Spleen (tissue), 11 donors: ENCODE data around the gene ODAPH. TPM values are rescaled to one million over a fixed set of nuclear protein-coding genes. Genes with fewer than 3 reads are reported as not detected.
A peak's percentile ranks its signal among the peaks of the same experiment; 100 is the strongest.

Experiments
- DNase-seq: peaks from one replicate; pipeline ENCODE4 v3.0.0-alpha.2; 2020
- H3K27ac ChIP-seq, 8 donors: fragments of 200-600 bp; sonication (generic) in 7 of 8; 1 replicate in 4 of 8; 2 replicates in 4 of 8; pipeline versions ENCODE4 v1.5.0 to v1.8.0; 2016 to 2021; ENCODE audit warnings: inconsistent platforms in 4 of 8, mild to moderate bottlenecking in 4 of 8, moderate library complexity in 1 of 8
- H3K27me3 ChIP-seq, 7 donors: fragments of 200-600 bp; sonication (generic) in 6 of 7; replicated peaks in 1 of 7; 1 replicate in 4 of 7; 2 replicates in 3 of 7; pipeline versions ENCODE4 v1.5.0 to v1.8.0; 2016 to 2021; ENCODE audit warnings: inconsistent platforms in 3 of 7, mild to moderate bottlenecking in 1 of 7
- H3K36me3 ChIP-seq, 6 donors: fragments of 200-600 bp; sonication (generic) in 5 of 6; 1 replicate in 4 of 6; 2 replicates in 2 of 6; pipeline versions ENCODE4 v1.5.0 to v1.8.0; 2016 to 2021; ENCODE audit warnings: inconsistent platforms in 2 of 6
- H3K4me1 ChIP-seq, 6 donors: fragments of 200-600 bp; sonication (generic) in 5 of 6; 1 replicate in 3 of 6; 2 replicates in 3 of 6; pipeline versions ENCODE4 v1.5.0 to v1.8.0; 2016 to 2021; ENCODE audit warnings: inconsistent platforms in 3 of 6
- H3K4me3 ChIP-seq, 8 donors: fragments of 200-600 bp; sonication (generic) in 7 of 8; 1 replicate in 4 of 8; 2 replicates in 4 of 8; pipeline versions ENCODE4 v1.5.0 to v1.8.0; 2016 to 2021; ENCODE audit warnings: inconsistent platforms in 4 of 8, mild to moderate bottlenecking in 4 of 8, moderate library complexity in 2 of 8
- H3K9me3 ChIP-seq, 8 donors: fragments of 200-600 bp; sonication (generic) in 7 of 8; 1 replicate in 4 of 8; 2 replicates in 4 of 8; pipeline versions ENCODE4 v1.5.0 to v1.8.0; 2016 to 2021; ENCODE audit warnings: inconsistent platforms in 4 of 8
- CTCF ChIP-seq, 11 experiments: fragments of 200-600 bp in 7 of 11; fragments of 450-650 bp in 4 of 11; sonication (generic) in 4 of 11; IDR thresholded peaks in 8 of 11; conservative IDR thresholded peaks in 3 of 11; 1 replicate in 7 of 11; 2 replicates in 4 of 11; pipeline versions ENCODE4 v1.4.0 to v1.8.0; 2016 to 2021; ENCODE audit warnings: antibody characterized with exemption in 11 of 11, inconsistent platforms in 4 of 11, mild to moderate bottlenecking in 1 of 11
- POLR2A ChIP-seq, 3 donors: fragments of 450-650 bp; IDR thresholded peaks; one replicate each; pipeline ENCODE4 v1.5.1; 2017; ENCODE audit warnings: antibody characterized with exemption in 3 of 3, mild to moderate bottlenecking in 1 of 3
- POLR2AphosphoS5 ChIP-seq, 3 donors: sonication (generic); formaldehyde crosslinking; IDR thresholded peaks; one replicate each; pipeline ENCODE4 v1.5.1; 2017; ENCODE audit warnings: antibody characterized with exemption in 3 of 3
- WGBS, 5 donors: extraction: QIAGEN DNeasy Blood & Tissue Kit in 3 of 5; methylation state at CpG; one replicate each; pipeline versions ENCODE4 v1.1.5 to v1.1.7; 2013 to 2018; 5-methylcytosine and 5-hydroxymethylcytosine counted together
- intact Hi-C: fragments of 100-400 bp; cut with DNase I; formaldehyde crosslinking; loops from one replicate; pipeline ENCODE4 v1.15.0; 2023; ENCODE audit warnings: low total_unique reads
- polyA plus RNA-seq, 3 donors: library from polyadenylated mRNA; stranded (reverse); fragments of 200-250 nt; gene quantifications; one replicate each; pipeline ENCODE4 v1.2.1, GENCODE V29; 2013
- total RNA-seq, 7 donors: library from RNA; depleted of rRNA in 3 of 7; stranded (reverse); fragments of >200 nt in 3 of 7; fragmentation: NEBNext Ultra II Directional in 4 of 7; extraction: Animal tissue kit (Norgen Biotek cat#: 25700) in 4 of 7; gene quantifications; one replicate each; pipeline versions ENCODE4 v1.1.0 to v1.2.1, GENCODE V29; 2016 to 2021
- donor health status: healthy with polysubstance abuse.
- donor health status: DM: no; HTN: no; CAD: no; lungs with moderate emphysema.
- donor health status: DM: no; HTN: no; CAD: no.
- donor health status: Bipolar disorder and iron deficiency.
- donor health status: healthy.
- donor health status: DM: no; HTN: no; CAD: no.
- donor health status: DM: yes; HTN: yes; CAD: no.

The ODAPH gene
- total and polyA plus RNA-seq, 10 donors, result 0.74 TPM; not detected in 9

- peaks cover 32 to 84% (median 63%) of the 10 kb centered on the region in 6 donors for H3K4me1 ChIP-seq
- whole genome bisulfite sequencing, 5 donors, result 0 to 1% (median 0%) methylated on average over 12 of the region's 12 CpGs
- no peak for TF ChIP-seq POLR2A (IDR thresholded peaks at IDR 0.05)
- no peak for TF ChIP-seq CTCF (IDR thresholded peaks at IDR 0.05 in 8 of 11, conservative IDR thresholded peaks at IDR 0.05 in 3 of 11)
- no peak for TF ChIP-seq POLR2AphosphoS5 (IDR thresholded peaks at IDR 0.05)
- H3K4me3 ChIP-seq, result peak overlapping the region; percentile 56 to 92 (median 72)
- peak; percentile 73 for DNase-seq
- H3K27ac ChIP-seq, result peak overlapping the region; percentile 93 to 100 (median 99)
- H3K36me3 ChIP-seq, result peaks cover under 1 to 35% (median 14%) of the 10 kb centered on the region in 6 donors
- H3K9me3 ChIP-seq, result no peaks in the 10 kb centered on the region
- intact Hi-C loops, result no loop called here
- no peaks in the 10 kb centered on the region for H3K27me3 ChIP-seq
Observed at GRCh38 chr4:75513526-75514130, 42.2 kb upstream of the ODAPH start.

- TF ChIP-seq CTCF (IDR thresholded peaks at IDR 0.05 in 8 of 11, conservative IDR thresholded peaks at IDR 0.05 in 3 of 11), result peak in 6 of 11 experiments; percentile 8 to 57 (median 47)
- TF ChIP-seq POLR2A (IDR thresholded peaks at IDR 0.05), result peak in 1 of 3 donors; percentile 52
- TF ChIP-seq POLR2AphosphoS5 (IDR thresholded peaks at IDR 0.05), result peak; percentile 98 to 99 (median 98)
- DNase-seq, result peak; percentile 98
- peak within 1 kb of the TSS; percentile 93 to 100 (median 99) for H3K27ac ChIP-seq
- H3K36me3 ChIP-seq, result peaks cover 3 to 40% (median 18%) of the 10 kb centered on the region in 6 donors
- WGBS, 5 donors, result 0 to 1% (median 0%) methylated on average over 23 to 61 of the region's 61 CpGs
- no peaks in the 10 kb centered on the region for H3K9me3 ChIP-seq
- H3K4me1 ChIP-seq, result peaks cover 32 to 81% (median 59%) of the 10 kb centered on the region in 6 donors
- no peaks in the 10 kb centered on the region for H3K27me3 ChIP-seq
- intact Hi-C loops, result no loop called here
- H3K4me3 ChIP-seq, result peak within 1 kb of the TSS; percentile 56 to 92 (median 72)
Observed at GRCh38 chr4:75514131-75514948, 41.5 kb upstream of the ODAPH start, which contains the start of the genes RCHY1 and THAP6. Gene RCHY1 (minus strand): TSS chr4:75514403. CDS start chr4:75514286, 117 bp downstream. Gene THAP6 (plus strand): TSS chr4:75514473. CDS start chr4:75515453, 980 bp downstream.

- WGBS, 5 donors, result 27 to 48% (median 41%) methylated on average over 9 of the region's 9 CpGs
- intact Hi-C loops, result no loop called here
Observed at GRCh38 chr4:75514949-75515612, 40.8 kb upstream of the ODAPH start.

More at GRCh38 chr4:75514949-75515612, 40.8 kb upstream of the ODAPH start:
- H3K9me3 ChIP-seq, result no peaks in the 10 kb centered on the region
- no peaks in the 10 kb centered on the region for H3K27me3 ChIP-seq
- H3K4me1 ChIP-seq, result peaks cover 32 to 73% (median 53%) of the 10 kb centered on the region in 6 donors
- DNase-seq, result no peak
- TF ChIP-seq POLR2A (IDR thresholded peaks at IDR 0.05), result no peak
- no peak for TF ChIP-seq CTCF (IDR thresholded peaks at IDR 0.05 in 8 of 11, conservative IDR thresholded peaks at IDR 0.05 in 3 of 11)
- peak overlapping the region; percentile 56 to 92 (median 72) for H3K4me3 ChIP-seq
- peak overlapping the region; percentile 93 to 100 (median 99) for H3K27ac ChIP-seq
- H3K36me3 ChIP-seq, result peaks cover 3 to 34% (median 18%) of the 10 kb centered on the region in 6 donors
